SKM-1 (cell line): ENCODE data around the gene PER2.

Source experiments
- DNase-seq: peaks from one replicate; lab custom pipeline; 2025; ENCODE audit not compliant: unreplicated experiment; lab: John Stamatoyannopoulos, UW

PER2 gene

GRCh38 chr2:238231809-238232208 is 56.6 kb downstream of the PER2 start:
- DNase-seq: no peak

- DNase-seq: no peak
These were observed 57.1 kb downstream of the PER2 start for GRCh38 chr2:238231251-238231793.

- no peak for DNase-seq
These were observed 57.7 kb downstream of the PER2 start for GRCh38 chr2:238230699-238231098.

GRCh38 chr2:238228700-238229099 is 59.7 kb downstream of the PER2 start:
- no peak for DNase-seq

- DNase-seq: no peak
These were observed 60.8 kb downstream of the PER2 start for GRCh38 chr2:238227587-238228032.

- no peak for DNase-seq
These were observed 61.5 kb downstream of the PER2 start for GRCh38 chr2:238226698-238227586.

GRCh38 chr2:238225911-238226697 is 62.3 kb downstream of the PER2 start:
- DNase-seq: no peak

- no peak for DNase-seq
These were observed 63.3 kb downstream of the PER2 start for GRCh38 chr2:238225121-238225520.

GRCh38 chr2:238224356-238225035 is 63.9 kb downstream of the PER2 start:
- DNase-seq: no peak

GRCh38 chr2:238220892-238221521 is 67.4 kb downstream of the PER2 start:
- no peak for DNase-seq

GRCh38 chr2:238220274-238220891 is 68.0 kb downstream of the PER2 start:
- DNase-seq: no peak

- DNase-seq: no peak
These were observed 71.7 kb downstream of the PER2 start for GRCh38 chr2:238216651-238217184.

- no peak for DNase-seq
These were observed 81.4 kb downstream of the PER2 start for GRCh38 chr2:238207006-238207405.

- peak; percentile 76 for DNase-seq
These were observed 84.3 kb downstream of the PER2 start for GRCh38 chr2:238203973-238204683.

GRCh38 chr2:238203094-238203972 is 85.1 kb downstream of the PER2 start, which contains the start of gene ILKAP:
Gene ILKAP, minus strand, starts transcription at chr2:238203695. Its CDS starts 142 bp downstream, at chr2:238203553.
- peak; percentile 83 for DNase-seq

GRCh38 chr2:238202326-238203093 is 85.9 kb downstream of the PER2 start:
- DNase-seq: no peak
